ENCODE data around the gene RRP1.
"Not testable (repeated sequence)": the region's sequence is repeated elsewhere in the genome, so short reads cannot be mapped to it uniquely, and the experiment has no call there.

Gene RRP1

GRCh38 chr21:43832158-43832550 lies 42.8 kb downstream of the RRP1 start:
- 97% methylated on average over 11 to 14 of the region's 14 CpGs for WGBS, 2 experiments (ENCODE audit: insufficient coverage in 2 of 2)

GRCh38 chr21:43832648-43833047 lies 43.3 kb downstream of the RRP1 start:
- no peaks in the 10 kb centered on the region for H3K36me3 ChIP-seq (ENCODE audit: control insufficient read depth, insufficient read depth, low read length)
- H3K4me3 ChIP-seq (ENCODE audit: extremely low read depth, insufficient read depth, low read length, poor library complexity, severe bottlenecking) = no peak overlapping the region
- H3K4me1 ChIP-seq (ENCODE audit: control insufficient read depth, insufficient read depth, low read length, poor library complexity, severe bottlenecking) = no peaks in the 10 kb centered on the region
- WGBS, 2 experiments (ENCODE audit: insufficient coverage in 2 of 2) = 90 to 91% methylated on average over 10 of the region's 10 CpGs
- peaks cover 4% of the 10 kb centered on the region for H3K9me3 ChIP-seq (ENCODE audit: control insufficient read depth, low read length)
- no peak overlapping the region for H3K27ac ChIP-seq (ENCODE audit: low read depth, low read length, severe bottlenecking)

More at GRCh38 chr21:43832158-43832550, 42.8 kb downstream of the RRP1 start:
- H3K27ac ChIP-seq (ENCODE audit: low read depth, low read length, severe bottlenecking) = no peak overlapping the region
- peaks cover 4% of the 10 kb centered on the region for H3K9me3 ChIP-seq (ENCODE audit: control insufficient read depth, low read length)
- no peaks in the 10 kb centered on the region for H3K36me3 ChIP-seq (ENCODE audit: control insufficient read depth, insufficient read depth, low read length)
- no peak overlapping the region for H3K4me3 ChIP-seq (ENCODE audit: extremely low read depth, insufficient read depth, low read length, poor library complexity, severe bottlenecking)
- H3K4me1 ChIP-seq (ENCODE audit: control insufficient read depth, insufficient read depth, low read length, poor library complexity, severe bottlenecking) = no peaks in the 10 kb centered on the region

DNA sequence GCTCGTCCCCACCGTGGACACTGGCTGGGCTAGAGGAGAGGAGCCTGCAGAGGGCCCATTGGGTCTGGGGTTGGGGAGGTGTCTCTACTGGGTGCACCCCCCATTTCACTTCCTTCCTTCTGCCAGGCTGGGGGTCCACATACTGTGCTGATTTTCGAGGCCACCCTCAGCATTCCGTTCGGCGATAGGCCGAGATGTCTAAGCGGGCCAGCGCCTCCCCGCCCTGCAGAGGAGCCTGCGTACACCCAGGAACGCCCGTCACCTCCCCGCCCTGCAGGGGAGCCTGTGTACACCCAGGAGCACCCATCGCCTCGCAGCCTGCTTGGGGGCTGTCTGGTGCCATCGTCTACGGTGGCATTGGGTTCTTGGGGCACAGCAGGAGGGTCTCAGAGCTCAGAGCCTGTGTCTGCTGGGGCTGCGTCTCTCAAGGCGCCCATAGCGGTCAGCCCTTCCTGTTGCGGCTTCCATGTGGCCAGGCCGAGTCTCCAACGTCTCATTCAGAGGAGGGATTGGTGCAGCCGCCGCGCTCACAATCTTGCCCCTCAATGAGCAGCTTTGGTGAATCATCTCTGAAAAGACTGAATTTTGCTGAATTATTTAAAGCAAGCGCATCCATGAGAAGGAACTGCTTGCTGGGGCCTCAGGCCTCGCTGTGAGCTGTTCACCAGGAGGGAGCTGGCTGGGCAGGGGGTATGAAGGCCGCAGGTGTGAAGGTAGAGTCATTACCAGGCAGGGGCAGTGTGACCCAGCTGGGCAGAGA lies 44.9 kb downstream of the RRP1 start:
- Histone ChIP-seq H3K9me3 (ENCODE audit: control insufficient read depth, low read length) (peaks cover 4% of the 10 kb centered on the region), H3K36me3 (ENCODE audit: control insufficient read depth, insufficient read depth, low read length) (no peaks in the 10 kb centered on the region), H3K4me3 (ENCODE audit: extremely low read depth, insufficient read depth, low read length, poor library complexity, severe bottlenecking) (no peak overlapping the region), H3K4me1 (ENCODE audit: control insufficient read depth, insufficient read depth, low read length, poor library complexity, severe bottlenecking) (no peaks in the 10 kb centered on the region), H3K27ac (ENCODE audit: low read depth, low read length, severe bottlenecking) (no peak overlapping the region)
- 92 to 96% methylated on average over 24 to 30 of the region's 30 CpGs for WGBS, 2 experiments (ENCODE audit: insufficient coverage in 2 of 2)

DNA sequence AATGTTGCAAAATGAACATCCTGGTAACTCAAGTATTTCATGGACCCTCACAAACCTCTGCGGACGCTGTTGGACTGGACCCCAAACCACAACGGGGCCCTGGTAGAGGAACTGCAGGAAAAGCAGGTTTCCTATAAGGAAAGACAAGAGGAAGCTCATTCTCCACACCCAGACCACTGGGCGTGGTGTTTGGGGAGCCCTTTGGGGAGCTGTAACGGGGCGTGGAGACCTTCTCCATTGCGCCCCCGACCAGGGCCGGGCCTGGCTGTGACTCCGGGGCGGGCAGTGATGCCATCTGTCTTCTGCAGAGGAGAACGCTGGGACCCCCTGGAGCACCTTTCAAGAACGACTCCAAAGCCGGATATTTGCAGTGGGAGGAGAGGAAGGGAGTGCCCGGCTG lies 45.7 kb downstream of the RRP1 start:
- WGBS, 2 experiments (ENCODE audit: insufficient coverage in 2 of 2) = 84 to 88% methylated on average over 13 to 14 of the region's 15 CpGs
- Histone ChIP-seq H3K9me3 (ENCODE audit: control insufficient read depth, low read length) (peaks cover 4% of the 10 kb centered on the region), H3K4me1 (ENCODE audit: control insufficient read depth, insufficient read depth, low read length, poor library complexity, severe bottlenecking) (no peaks in the 10 kb centered on the region)

GRCh38 chr21:43835861-43836260 lies 46.5 kb downstream of the RRP1 start:
- Histone ChIP-seq H3K4me3 (ENCODE audit: extremely low read depth, insufficient read depth, low read length, poor library complexity, severe bottlenecking) (no peak overlapping the region), H3K36me3 (ENCODE audit: control insufficient read depth, insufficient read depth, low read length) (no peaks in the 10 kb centered on the region), H3K9me3 (ENCODE audit: control insufficient read depth, low read length) (peaks cover 4% of the 10 kb centered on the region), H3K27ac (ENCODE audit: low read depth, low read length, severe bottlenecking) (no peak overlapping the region), H3K4me1 (ENCODE audit: control insufficient read depth, insufficient read depth, low read length, poor library complexity, severe bottlenecking) (no peaks in the 10 kb centered on the region)
- 93% methylated on average over 4 of the region's 6 CpGs; no CpG with 5 or more reads in 1 of the 2 experiments for WGBS, 2 experiments (ENCODE audit: insufficient coverage in 2 of 2)

More for the DNA sequence above, 45.7 kb downstream of the RRP1 start:
- H3K27ac ChIP-seq (ENCODE audit: low read depth, low read length, severe bottlenecking) = no peak overlapping the region
- no peaks in the 10 kb centered on the region for H3K36me3 ChIP-seq (ENCODE audit: control insufficient read depth, insufficient read depth, low read length)
- H3K4me3 ChIP-seq (ENCODE audit: extremely low read depth, insufficient read depth, low read length, poor library complexity, severe bottlenecking) = no peak overlapping the region

DNA sequence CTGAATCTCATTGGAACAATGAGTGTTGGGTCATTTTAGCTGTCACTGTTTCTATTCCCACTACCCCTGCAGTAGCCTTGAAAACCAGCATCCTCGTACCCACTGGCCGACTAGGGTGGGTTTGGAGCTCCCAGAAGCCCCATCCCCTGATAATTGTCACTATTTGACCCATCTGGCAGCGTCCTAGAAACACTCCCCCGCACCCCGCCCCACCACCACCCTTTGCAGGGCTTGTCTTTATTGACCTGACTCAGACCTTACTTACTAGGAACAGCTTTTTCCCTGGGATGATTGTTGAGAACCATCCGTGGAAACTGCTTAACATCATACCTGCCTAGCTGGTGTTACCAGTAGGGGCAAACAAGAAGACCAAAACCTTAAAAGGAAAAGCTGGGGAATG lies 47.2 kb downstream of the RRP1 start:
- Histone ChIP-seq H3K9me3 (ENCODE audit: control insufficient read depth, low read length) (peaks cover 4% of the 10 kb centered on the region), H3K27ac (ENCODE audit: low read depth, low read length, severe bottlenecking) (no peak overlapping the region), H3K4me3 (ENCODE audit: extremely low read depth, insufficient read depth, low read length, poor library complexity, severe bottlenecking) (no peak overlapping the region), H3K36me3 (ENCODE audit: control insufficient read depth, insufficient read depth, low read length) (no peaks in the 10 kb centered on the region), H3K4me1 (ENCODE audit: control insufficient read depth, insufficient read depth, low read length, poor library complexity, severe bottlenecking) (no peaks in the 10 kb centered on the region)
- 81 to 87% methylated on average over 3 to 6 of the region's 6 CpGs for WGBS, 2 experiments (ENCODE audit: insufficient coverage in 2 of 2)

DNA sequence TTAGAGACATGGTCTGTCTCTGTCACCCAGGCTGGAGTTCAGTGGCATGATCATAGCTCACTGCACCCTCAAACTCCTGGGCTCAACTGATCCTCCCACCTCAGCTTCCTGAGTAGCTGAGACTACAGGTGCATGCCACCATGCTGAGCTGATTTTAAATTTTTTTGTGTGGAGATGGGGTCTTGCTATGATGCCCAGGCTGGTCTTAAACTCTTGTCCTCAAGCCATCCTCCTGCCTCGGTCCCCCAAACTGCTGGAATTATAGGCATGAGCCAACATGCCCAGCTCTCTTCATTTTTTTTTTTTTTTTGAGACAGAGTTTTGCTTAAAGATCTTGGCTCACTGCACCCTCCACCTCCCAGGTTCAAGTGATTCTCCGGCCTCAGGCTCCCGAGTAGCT lies 50.9 kb downstream of the RRP1 start:
- no peaks in the 10 kb centered on the region for H3K36me3 ChIP-seq (ENCODE audit: control insufficient read depth, insufficient read depth, low read length)
- no peaks in the 10 kb centered on the region for H3K4me1 ChIP-seq (ENCODE audit: control insufficient read depth, insufficient read depth, low read length, poor library complexity, severe bottlenecking)
- H3K27ac ChIP-seq (ENCODE audit: low read depth, low read length, severe bottlenecking) = no peak overlapping the region
- no peaks in the 10 kb centered on the region for H3K9me3 ChIP-seq (ENCODE audit: control insufficient read depth, low read length)
- 90 to 100% methylated on average over 1 to 3 of the region's 3 CpGs for WGBS, 2 experiments (ENCODE audit: insufficient coverage in 2 of 2)
- H3K4me3 ChIP-seq (ENCODE audit: extremely low read depth, insufficient read depth, low read length, poor library complexity, severe bottlenecking) = no peak overlapping the region

DNA sequence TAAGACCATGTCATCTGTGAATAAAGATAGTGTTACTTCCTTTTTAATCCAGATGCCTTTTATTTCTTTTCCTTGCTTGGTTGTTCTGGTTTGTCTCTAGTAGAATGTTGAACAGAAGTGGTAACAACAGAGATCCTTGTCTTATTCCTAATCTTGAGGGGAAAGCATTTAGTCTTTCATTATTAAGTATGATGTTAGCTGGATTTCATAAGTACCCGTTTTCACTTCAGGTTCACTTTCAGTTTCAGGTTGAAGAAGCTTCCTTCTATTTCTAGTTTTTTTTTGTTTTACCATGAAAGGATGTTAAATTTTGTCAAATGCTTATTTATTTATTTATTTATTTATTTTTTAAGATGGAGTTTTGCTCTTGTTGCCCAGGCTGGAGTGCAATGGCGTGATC lies 53.4 kb downstream of the RRP1 start:
- Histone ChIP-seq H3K9me3 (ENCODE audit: control insufficient read depth, low read length) (no peaks in the 10 kb centered on the region), H3K36me3 (ENCODE audit: control insufficient read depth, insufficient read depth, low read length) (no peaks in the 10 kb centered on the region), H3K27ac (ENCODE audit: low read depth, low read length, severe bottlenecking) (no peak overlapping the region), H3K4me3 (ENCODE audit: extremely low read depth, insufficient read depth, low read length, poor library complexity, severe bottlenecking) (no peak overlapping the region), H3K4me1 (ENCODE audit: control insufficient read depth, insufficient read depth, low read length, poor library complexity, severe bottlenecking) (no peaks in the 10 kb centered on the region)
- 100% methylated on average over 1 of the region's 2 CpGs; no CpG with 5 or more reads in 1 of the 2 experiments for WGBS, 2 experiments (ENCODE audit: insufficient coverage in 2 of 2)

DNA sequence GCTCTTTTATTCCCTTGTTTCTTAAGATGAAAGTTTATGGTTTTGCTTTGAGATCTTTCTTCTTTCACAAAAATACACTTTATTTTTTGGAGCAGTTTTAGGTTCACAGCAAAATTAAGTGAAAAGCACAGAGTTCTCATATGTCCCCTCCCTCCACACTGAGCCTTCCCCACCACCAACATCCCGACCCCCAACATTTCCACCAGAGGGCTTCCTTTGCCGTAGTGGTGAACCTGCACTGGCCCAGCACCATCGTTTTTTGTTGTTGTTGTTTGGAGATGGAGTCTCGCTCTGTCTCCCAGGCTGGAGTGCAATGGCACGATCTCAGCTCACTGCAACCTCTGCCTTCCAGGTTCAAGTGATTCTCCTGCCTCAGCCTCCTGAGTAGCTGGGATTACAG lies 55.5 kb downstream of the RRP1 start:
- not testable (repeated sequence) for H3K36me3 ChIP-seq (ENCODE audit: control insufficient read depth, insufficient read depth, low read length); H3K4me1 ChIP-seq (ENCODE audit: control insufficient read depth, insufficient read depth, low read length, poor library complexity, severe bottlenecking); H3K9me3 ChIP-seq (ENCODE audit: control insufficient read depth, low read length); H3K4me3 ChIP-seq (ENCODE audit: extremely low read depth, insufficient read depth, low read length, poor library complexity, severe bottlenecking); H3K27ac ChIP-seq (ENCODE audit: low read depth, low read length, severe bottlenecking)
- WGBS, 2 experiments (ENCODE audit: insufficient coverage in 2 of 2) = 57% methylated on average over 1 of the region's 5 CpGs; no CpG with 5 or more reads in 1 of the 2 experiments

- Histone ChIP-seq H3K27ac (ENCODE audit: low read depth, low read length, severe bottlenecking) (no peak overlapping the region), H3K4me1 (ENCODE audit: control insufficient read depth, insufficient read depth, low read length, poor library complexity, severe bottlenecking) (no peaks in the 10 kb centered on the region), H3K4me3 (ENCODE audit: extremely low read depth, insufficient read depth, low read length, poor library complexity, severe bottlenecking) (no peak overlapping the region), H3K9me3 (ENCODE audit: control insufficient read depth, low read length) (no peaks in the 10 kb centered on the region), H3K36me3 (ENCODE audit: control insufficient read depth, insufficient read depth, low read length) (no peaks in the 10 kb centered on the region)
- WGBS, 2 experiments (ENCODE audit: insufficient coverage in 2 of 2) = 92 to 96% methylated on average over 13 of the region's 13 CpGs
Measured at GRCh38 chr21:43845386-43845785, 56.0 kb downstream of the RRP1 start.

DNA sequence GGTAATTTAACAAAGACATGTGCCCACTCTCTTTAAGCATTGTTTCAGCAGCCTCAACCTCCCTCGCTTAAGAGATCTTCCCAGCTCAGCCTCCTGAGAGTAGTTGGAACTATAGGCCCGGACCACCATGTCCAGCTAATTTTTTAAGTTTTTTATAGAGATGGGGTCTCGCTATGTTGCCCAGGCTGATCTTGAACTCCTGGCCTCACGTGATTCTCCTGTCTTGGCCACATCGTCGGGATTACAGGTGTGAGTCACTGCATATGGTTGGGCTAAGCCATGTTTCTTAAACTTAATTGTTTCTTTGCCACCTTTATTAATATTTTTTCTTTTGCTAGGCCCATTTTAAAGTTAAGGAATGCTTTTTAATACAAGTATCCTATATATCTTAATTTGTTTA lies 57.1 kb downstream of the RRP1 start:
- H3K4me1 ChIP-seq (ENCODE audit: control insufficient read depth, insufficient read depth, low read length, poor library complexity, severe bottlenecking) = no peaks in the 10 kb centered on the region
- no peak overlapping the region for H3K4me3 ChIP-seq (ENCODE audit: extremely low read depth, insufficient read depth, low read length, poor library complexity, severe bottlenecking)
- H3K27ac ChIP-seq (ENCODE audit: low read depth, low read length, severe bottlenecking) = no peak overlapping the region
- no peaks in the 10 kb centered on the region for H3K9me3 ChIP-seq (ENCODE audit: control insufficient read depth, low read length)
- 97% methylated on average over 5 of the region's 6 CpGs; no CpG with 5 or more reads in 1 of the 2 experiments for WGBS, 2 experiments (ENCODE audit: insufficient coverage in 2 of 2)
- no peaks in the 10 kb centered on the region for H3K36me3 ChIP-seq (ENCODE audit: control insufficient read depth, insufficient read depth, low read length)
